ENCODE measurements around the gene CRTC1.

The CRTC1 gene

GRCh38 chr19:18657590-18658365, 25.7 kb upstream of the CRTC1 start:
- peak; percentile 82 for DNase-seq (ENCODE audit: insufficient read length, low spot score)
- FAIRE-seq, result no peak

GRCh38 chr19:18658366-18658855, 25.1 kb upstream of the CRTC1 start:
- no peak for FAIRE-seq
- no peak for DNase-seq (ENCODE audit: insufficient read length, low spot score)
- TF ChIP-seq POLR2A (IDR thresholded peaks at IDR 0.05; ENCODE audit: low read depth, low read length), result no peak

More at GRCh38 chr19:18657590-18658365, 25.7 kb upstream of the CRTC1 start:
- no peak for TF ChIP-seq POLR2A (IDR thresholded peaks at IDR 0.05; ENCODE audit: low read depth, low read length)

GRCh38 chr19:18659281-18660050, 24.0 kb upstream of the CRTC1 start:
- DNase-seq (ENCODE audit: insufficient read length, low spot score) (no peak), FAIRE-seq (no peak)
- no peak for TF ChIP-seq POLR2A (IDR thresholded peaks at IDR 0.05; ENCODE audit: low read depth, low read length)

GRCh38 chr19:18660051-18660910, 23.2 kb upstream of the CRTC1 start:
- FAIRE-seq (no peak), DNase-seq (ENCODE audit: insufficient read length, low spot score) (peak; percentile 96)
- peak; percentile 10; the same call in 1 of the 2 replicates for TF ChIP-seq POLR2A (IDR thresholded peaks at IDR 0.05; ENCODE audit: low read depth, low read length)

- DNase-seq (ENCODE audit: insufficient read length, low spot score) (no peak), FAIRE-seq (no peak)
- no peak for TF ChIP-seq POLR2A (IDR thresholded peaks at IDR 0.05; ENCODE audit: low read depth, low read length)
Observed at GRCh38 chr19:18660939-18661670, 22.4 kb upstream of the CRTC1 start.

- TF ChIP-seq POLR2A (IDR thresholded peaks at IDR 0.05; ENCODE audit: low read depth, low read length), result no peak
- no peak for DNase-seq (ENCODE audit: insufficient read length, low spot score)
- no peak for FAIRE-seq
Observed at GRCh38 chr19:18662972-18663732, 20.3 kb upstream of the CRTC1 start.

GRCh38 chr19:18663940-18664530, 19.4 kb upstream of the CRTC1 start:
- FAIRE-seq, result no peak
- DNase-seq (ENCODE audit: insufficient read length, low spot score), result no peak
- TF ChIP-seq POLR2A (IDR thresholded peaks at IDR 0.05; ENCODE audit: low read depth, low read length), result no peak

- TF ChIP-seq POLR2A (IDR thresholded peaks at IDR 0.05; ENCODE audit: low read depth, low read length), result no peak
- FAIRE-seq, result no peak
- DNase-seq (ENCODE audit: insufficient read length, low spot score), result no peak
Observed at GRCh38 chr19:18665771-18666202, 17.7 kb upstream of the CRTC1 start.

GRCh38 chr19:18666317-18666716, 17.2 kb upstream of the CRTC1 start:
- DNase-seq (ENCODE audit: insufficient read length, low spot score) (no peak), FAIRE-seq (no peak)
- TF ChIP-seq POLR2A (IDR thresholded peaks at IDR 0.05; ENCODE audit: low read depth, low read length), result no peak

- DNase-seq (ENCODE audit: insufficient read length, low spot score), result no peak
- no peak for TF ChIP-seq POLR2A (IDR thresholded peaks at IDR 0.05; ENCODE audit: low read depth, low read length)
- FAIRE-seq, result no peak
Observed at GRCh38 chr19:18666784-18667183, 16.7 kb upstream of the CRTC1 start.

- no peak for TF ChIP-seq POLR2A (IDR thresholded peaks at IDR 0.05; ENCODE audit: low read depth, low read length)
- FAIRE-seq (no peak), DNase-seq (ENCODE audit: insufficient read length, low spot score) (no peak)
Observed at GRCh38 chr19:18667531-18668251, 15.8 kb upstream of the CRTC1 start.
